HEK293 (cell line): Measurements from ENCODE around the gene STK11.

Experiments
- HIC1 ChIP-seq: fragments of 450-650 bp; formaldehyde crosslinking; IDR thresholded peaks from 2 replicates; pipeline ENCODE4 v1.5.1; 2016; ENCODE audit warnings: missing biosample characterization, missing genetic modification characterization
- HOXD13 ChIP-seq: sonication (generic); formaldehyde crosslinking; IDR thresholded peaks from 2 replicates; pipeline ENCODE4 v1.8.0; 2022; ENCODE audit warnings: missing genetic modification reagents, borderline replicate concordance
- KLF1 ChIP-seq: fragments of 450-650 bp; formaldehyde crosslinking; IDR thresholded peaks from 2 replicates; pipeline ENCODE4 v1.5.1; 2016; ENCODE audit warnings: missing biosample characterization, missing genetic modification characterization
- KLF10 ChIP-seq: fragments of 450-650 bp; IDR thresholded peaks from 2 replicates; pipeline ENCODE4 v1.5.1; 2018; ENCODE audit warnings: missing biosample characterization, mild to moderate bottlenecking, missing genetic modification characterization
- KLF7 ChIP-seq: fragments of 450-650 bp; formaldehyde crosslinking; IDR thresholded peaks from 2 replicates; pipeline ENCODE4 v1.5.1; 2016; ENCODE audit warnings: missing biosample characterization, missing genetic modification characterization, borderline replicate concordance
- KLF9 ChIP-seq: fragments of 450-650 bp; formaldehyde crosslinking; IDR thresholded peaks from 2 replicates; pipeline ENCODE4 v1.5.1; 2016; ENCODE audit warnings: missing biosample characterization, missing genetic modification characterization, low read depth
- MZF1 ChIP-seq: fragments of 450-650 bp; formaldehyde crosslinking; IDR thresholded peaks from 2 replicates; pipeline ENCODE4 v1.5.1; 2017; ENCODE audit warnings: missing biosample characterization, missing genetic modification characterization, borderline replicate concordance
- SALL2 ChIP-seq: fragments of 450-650 bp; formaldehyde crosslinking; IDR thresholded peaks from 2 replicates; pipeline ENCODE4 v1.5.0; 2017; ENCODE audit warnings: missing biosample characterization, mild to moderate bottlenecking, missing genetic modification characterization, borderline replicate concordance
- SP2 ChIP-seq: fragments of 450-650 bp; formaldehyde crosslinking; IDR thresholded peaks from 2 replicates; pipeline ENCODE4 v1.5.1; 2016; ENCODE audit warnings: missing biosample characterization, missing genetic modification characterization
- WT1 ChIP-seq: fragments of 450-650 bp; formaldehyde crosslinking; IDR thresholded peaks from 2 replicates; pipeline ENCODE4 v1.5.1; 2016; ENCODE audit warnings: missing biosample characterization, missing genetic modification characterization
- ZBTB7A ChIP-seq: fragments of 450-650 bp; formaldehyde crosslinking; IDR thresholded peaks from 2 replicates; pipeline ENCODE4 v1.5.1; 2016; ENCODE audit warnings: low read depth, missing biosample characterization, missing genetic modification characterization
- ZNF121 ChIP-seq: fragments of 450-650 bp; formaldehyde crosslinking; IDR thresholded peaks from 2 replicates; pipeline ENCODE4 v1.5.1; 2016; ENCODE audit warnings: missing biosample characterization, missing genetic modification characterization
- ZNF133 ChIP-seq: fragments of 450-650 bp; formaldehyde crosslinking; IDR thresholded peaks from 2 replicates; pipeline ENCODE4 v1.5.1; 2016; ENCODE audit warnings: missing biosample characterization, missing genetic modification characterization
- ZNF2 ChIP-seq: fragments of 450-650 bp; formaldehyde crosslinking; IDR thresholded peaks from 2 replicates; pipeline ENCODE4 v1.5.1; 2016; ENCODE audit warnings: missing biosample characterization, missing genetic modification characterization
- ZNF202 ChIP-seq: fragments of 450-650 bp; formaldehyde crosslinking; IDR thresholded peaks from 2 replicates; pipeline ENCODE4 v1.5.1; 2016; ENCODE audit warnings: missing biosample characterization, missing genetic modification characterization, borderline replicate concordance
- ZNF239 ChIP-seq: fragments of 450-650 bp; formaldehyde crosslinking; IDR thresholded peaks from 2 replicates; pipeline ENCODE4 v1.5.1; 2016; ENCODE audit warnings: missing biosample characterization, missing genetic modification characterization
- ZNF274 ChIP-seq, 2 experiments: fragments of 200-500 bp in 1 of 2; fragments of 450-650 bp in 1 of 2; sonication (Bioruptor generic) in 1 of 2; formaldehyde crosslinking in 1 of 2; IDR thresholded peaks; 2 replicates each; pipeline versions ENCODE4 v1.5.1 to v1.6.1; 2014 to 2016; ENCODE audit warnings: borderline replicate concordance in 1 of 2, inconsistent platforms in 1 of 2, low read length in 1 of 2, missing biosample characterization in 1 of 2, missing genetic modification characterization in 1 of 2
- ZNF354C ChIP-seq: fragments of 450-650 bp; formaldehyde crosslinking; IDR thresholded peaks from 2 replicates; pipeline ENCODE4 v1.5.1; 2016; ENCODE audit warnings: missing biosample characterization, missing genetic modification characterization, low read depth, borderline replicate concordance
- ZNF426 ChIP-seq: fragments of 450-650 bp; formaldehyde crosslinking; IDR thresholded peaks from 2 replicates; pipeline ENCODE4 v1.5.1; 2017; ENCODE audit warnings: missing biosample characterization, missing genetic modification characterization, mild to moderate bottlenecking, inconsistent platforms, moderate library complexity
- ZNF433 ChIP-seq: fragments of 450-650 bp; formaldehyde crosslinking; IDR thresholded peaks from 2 replicates; pipeline ENCODE4 v1.5.1; 2016; ENCODE audit warnings: missing biosample characterization, missing genetic modification characterization, low read depth
- ZNF473 ChIP-seq: fragments of 450-650 bp; formaldehyde crosslinking; IDR thresholded peaks from 2 replicates; pipeline ENCODE4 v1.5.1; 2017; ENCODE audit warnings: missing biosample characterization, missing genetic modification characterization
- ZNF510 ChIP-seq: fragments of 450-650 bp; formaldehyde crosslinking; IDR thresholded peaks from 2 replicates; pipeline ENCODE4 v1.5.1; 2018; ENCODE audit warnings: mild to moderate bottlenecking, missing genetic modification characterization, missing biosample characterization; ENCODE audit not compliant: insufficient replicate concordance
- ZNF513 ChIP-seq: fragments of 450-650 bp; IDR thresholded peaks from 2 replicates; pipeline ENCODE4 v1.5.1; 2018; ENCODE audit warnings: missing biosample characterization, missing genetic modification characterization
- ZNF521 ChIP-seq: fragments of 450-650 bp; formaldehyde crosslinking; IDR thresholded peaks from 2 replicates; pipeline ENCODE4 v1.5.1; 2017; ENCODE audit warnings: missing biosample characterization, mild to moderate bottlenecking, missing genetic modification characterization
- ZNF544 ChIP-seq: fragments of 450-650 bp; formaldehyde crosslinking; IDR thresholded peaks from 2 replicates; pipeline ENCODE4 v1.5.0; 2017; ENCODE audit warnings: missing biosample characterization, missing genetic modification characterization
- ZNF549 ChIP-seq: fragments of 450-650 bp; IDR thresholded peaks from 2 replicates; pipeline ENCODE4 v1.5.1; 2018; ENCODE audit warnings: missing biosample characterization, missing genetic modification characterization, mild to moderate bottlenecking, inconsistent platforms, moderate library complexity
- ZNF654 ChIP-seq: fragments of 450-650 bp; formaldehyde crosslinking; IDR thresholded peaks from 2 replicates; pipeline ENCODE4 v1.5.1; 2016; ENCODE audit warnings: low read depth, missing biosample characterization, missing genetic modification characterization
- ZNF670 ChIP-seq: fragments of 450-650 bp; formaldehyde crosslinking; IDR thresholded peaks from 2 replicates; pipeline ENCODE4 v1.5.1; 2016; ENCODE audit warnings: missing biosample characterization, missing genetic modification characterization, low read depth
- ZNF776 ChIP-seq: fragments of 450-650 bp; formaldehyde crosslinking; IDR thresholded peaks from 2 replicates; pipeline ENCODE4 v1.5.0; 2017; ENCODE audit warnings: missing biosample characterization, missing genetic modification characterization, borderline replicate concordance
- ZNF785 ChIP-seq: fragments of 450-650 bp; formaldehyde crosslinking; IDR thresholded peaks from 2 replicates; pipeline ENCODE4 v1.5.1; 2016; ENCODE audit warnings: missing biosample characterization, missing genetic modification characterization
- ZNF791 ChIP-seq: fragments of 450-650 bp; formaldehyde crosslinking; IDR thresholded peaks from 2 replicates; pipeline ENCODE4 v1.5.1; 2016; ENCODE audit warnings: missing biosample characterization, missing genetic modification characterization
- ZNF837 ChIP-seq: fragments of 450-650 bp; formaldehyde crosslinking; IDR thresholded peaks from 2 replicates; pipeline ENCODE4 v1.5.1; 2016; ENCODE audit warnings: missing biosample characterization, missing genetic modification characterization
- ZSCAN18 ChIP-seq: fragments of 450-650 bp; formaldehyde crosslinking; IDR thresholded peaks from 2 replicates; pipeline ENCODE4 v1.5.1; 2016; ENCODE audit warnings: missing biosample characterization, missing genetic modification characterization
- TF ChIP-seq, protein P1 (sequence below): fragments of 450-650 bp; formaldehyde crosslinking; IDR thresholded peaks from 2 replicates; pipeline ENCODE4 v1.5.1; 2016; ENCODE audit warnings: missing biosample characterization, missing genetic modification characterization

Gene STK11

DNA sequence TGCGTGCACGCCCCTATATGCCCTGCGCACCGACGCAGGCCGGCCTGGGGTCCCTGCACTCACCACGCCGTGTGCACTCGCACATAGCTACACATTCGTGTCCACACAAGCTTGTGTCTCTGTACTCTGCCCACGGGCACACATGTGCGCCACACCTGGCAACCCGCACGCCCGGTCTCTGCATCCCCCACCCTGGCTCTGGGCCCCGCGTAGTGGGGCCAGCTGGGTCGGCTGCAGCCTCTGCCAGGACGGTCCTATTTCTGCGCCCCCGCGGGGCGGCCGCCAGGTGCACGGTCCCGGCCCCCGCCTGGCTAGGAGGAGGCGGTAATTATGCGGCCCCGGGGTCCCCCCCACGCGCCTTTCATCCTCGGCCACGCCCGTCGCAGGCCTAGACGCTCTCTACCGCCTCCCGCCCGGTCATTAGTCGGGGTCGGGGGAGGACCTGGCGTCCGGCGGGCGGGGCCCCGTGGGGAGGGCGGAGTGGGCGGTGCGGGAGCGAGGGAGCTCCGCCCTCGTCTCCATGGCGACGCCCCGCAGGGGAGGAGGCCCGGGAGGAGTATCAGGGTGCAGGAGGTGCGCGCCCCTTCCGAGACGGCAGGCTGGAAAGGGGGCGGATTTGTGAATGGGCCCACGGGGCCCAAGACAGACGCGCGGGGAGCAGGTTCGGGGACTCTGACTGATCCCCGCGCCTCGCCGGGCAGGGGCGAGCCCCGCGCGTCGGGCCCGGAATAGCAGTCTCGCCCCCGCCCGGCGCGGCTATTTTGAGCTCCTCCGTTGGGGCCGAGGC, 60.7 kb downstream of the STK11 start (continued):
- TF ChIP-seq HIC1 (tag by site-specific recombination) (peak; percentile 86; the same call in 1 of the 2 replicates), ZNF791 (tag by site-specific recombination) (no peak), WT1 (tag by site-specific recombination) (peak; percentile 77; the same call in 1 of the 2 replicates), ZNF785 (tag by site-specific recombination) (0 out of 2 replicates have a peak, but pooled peaks have one; percentile 4), ZNF837 (tag by site-specific recombination) (no peak; the same call in 1 of the 2 replicates), KLF1 (tag by site-specific recombination) (peak; percentile 98), ZNF2 (tag by site-specific recombination) (no peak; the same call in 1 of the 2 replicates), HOXD13 (CRISPR knock-in tag) (no peak), MZF1 (no peak), ZNF202 (tag by site-specific recombination) (no peak), SALL2 (no peak), ZNF354C (tag by site-specific recombination) (no peak), KLF9 (peak; percentile 62; the same call in 1 of the 2 replicates), ZNF433 (tag by site-specific recombination) (no peak), ZBTB7A (0 out of 2 replicates have a peak, but pooled peaks have one; percentile 21), KLF7 (tag by site-specific recombination) (peak; percentile 87), ZNF274 (IDR thresholded peaks at IDR 0.05; ENCODE audit: low read length) (no peak), ZNF274 (tag by site-specific recombination; IDR thresholded peaks at IDR 0.05; ENCODE audit: borderline replicate concordance) (no peak), ZNF549 (no peak), SP2 (tag by site-specific recombination) (peak; percentile 90), KLF10 (tag by site-specific recombination) (no peak), ZNF654 (tag by site-specific recombination) (no peak), ZSCAN18 (no peak), ZNF510 (tag by site-specific recombination) (no peak), ZNF426 (no peak), ZNF670 (tag by site-specific recombination) (no peak), ZNF513 (tag by site-specific recombination) (no peak), ZNF121 (tag by site-specific recombination) (no peak), ZNF133 (tag by site-specific recombination) (no peak), ZNF544 (no peak), ZNF776 (tag by site-specific recombination) (no peak), ZNF521 (no peak), ZNF473 (tag by site-specific recombination) (no peak), ZNF239 (tag by site-specific recombination) (no peak)
- TF ChIP-seq, protein P1, sequence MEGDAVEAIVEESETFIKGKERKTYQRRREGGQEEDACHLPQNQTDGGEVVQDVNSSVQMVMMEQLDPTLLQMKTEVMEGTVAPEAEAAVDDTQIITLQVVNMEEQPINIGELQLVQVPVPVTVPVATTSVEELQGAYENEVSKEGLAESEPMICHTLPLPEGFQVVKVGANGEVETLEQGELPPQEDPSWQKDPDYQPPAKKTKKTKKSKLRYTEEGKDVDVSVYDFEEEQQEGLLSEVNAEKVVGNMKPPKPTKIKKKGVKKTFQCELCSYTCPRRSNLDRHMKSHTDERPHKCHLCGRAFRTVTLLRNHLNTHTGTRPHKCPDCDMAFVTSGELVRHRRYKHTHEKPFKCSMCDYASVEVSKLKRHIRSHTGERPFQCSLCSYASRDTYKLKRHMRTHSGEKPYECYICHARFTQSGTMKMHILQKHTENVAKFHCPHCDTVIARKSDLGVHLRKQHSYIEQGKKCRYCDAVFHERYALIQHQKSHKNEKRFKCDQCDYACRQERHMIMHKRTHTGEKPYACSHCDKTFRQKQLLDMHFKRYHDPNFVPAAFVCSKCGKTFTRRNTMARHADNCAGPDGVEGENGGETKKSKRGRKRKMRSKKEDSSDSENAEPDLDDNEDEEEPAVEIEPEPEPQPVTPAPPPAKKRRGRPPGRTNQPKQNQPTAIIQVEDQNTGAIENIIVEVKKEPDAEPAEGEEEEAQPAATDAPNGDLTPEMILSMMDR = peak; percentile 67
